Measurements from ENCODE around the gene NOX3. TPM values are rescaled to one million over a fixed set of nuclear protein-coding genes. Genes with fewer than 3 reads are reported as not detected.

The NOX3 gene
- total RNA-seq, 6 experiments from 2014 or later = not detected

- no peak for TF ChIP-seq CTCF (IDR thresholded peaks at IDR 0.05)
- Mint-ChIP-seq H3K36me3 (ENCODE audit: low read depth) (no peaks in the 10 kb centered on the region), H3K9me3 (no peaks in the 10 kb centered on the region), H3K4me1 (ENCODE audit: low read depth) (peaks cover 20% of the 10 kb centered on the region), H3K27ac (no peak overlapping the region), H3K27me3 (ENCODE audit: insufficient read depth) (no peaks in the 10 kb centered on the region; the same call in 1 of the 2 replicates), H3K4me3 (no peak overlapping the region)
- DNase-seq = peak; percentile 9
These were observed 11.3 kb downstream of the NOX3 start for GRCh38 chr6:155444120-155444917.

GRCh38 chr6:155443168-155443567, 12.5 kb downstream of the NOX3 start:
- Mint-ChIP-seq H3K27me3 (ENCODE audit: insufficient read depth) (peaks cover 4% of the 10 kb centered on the region), H3K4me1 (ENCODE audit: low read depth) (peaks cover 9% of the 10 kb centered on the region), H3K4me3 (no peak overlapping the region), H3K36me3 (ENCODE audit: low read depth) (no peaks in the 10 kb centered on the region), H3K9me3 (no peaks in the 10 kb centered on the region), H3K27ac (no peak overlapping the region)
- DNase-seq = no peak
- no peak for TF ChIP-seq CTCF (IDR thresholded peaks at IDR 0.05)

- Mint-ChIP-seq H3K4me1 (ENCODE audit: low read depth) (peaks cover 15% of the 10 kb centered on the region), H3K27ac (no peak overlapping the region), H3K9me3 (no peaks in the 10 kb centered on the region), H3K36me3 (ENCODE audit: low read depth) (no peaks in the 10 kb centered on the region), H3K4me3 (no peak overlapping the region), H3K27me3 (ENCODE audit: insufficient read depth) (peaks cover 4% of the 10 kb centered on the region)
- TF ChIP-seq CTCF (IDR thresholded peaks at IDR 0.05) = no peak
- no peak for DNase-seq
These were observed 13.1 kb downstream of the NOX3 start for GRCh38 chr6:155442562-155442961.

- DNase-seq = no peak
- Mint-ChIP-seq H3K27me3 (ENCODE audit: insufficient read depth) (peaks cover 4% of the 10 kb centered on the region), H3K36me3 (ENCODE audit: low read depth) (no peaks in the 10 kb centered on the region), H3K4me1 (ENCODE audit: low read depth) (peaks cover 25% of the 10 kb centered on the region), H3K27ac (no peak overlapping the region), H3K4me3 (no peak overlapping the region), H3K9me3 (no peaks in the 10 kb centered on the region)
- TF ChIP-seq CTCF (IDR thresholded peaks at IDR 0.05) = no peak
These were observed 14.6 kb downstream of the NOX3 start for GRCh38 chr6:155441112-155441465.

GRCh38 chr6:155440398-155441111, 15.1 kb downstream of the NOX3 start:
- no peak for TF ChIP-seq CTCF (IDR thresholded peaks at IDR 0.05)
- Mint-ChIP-seq H3K36me3 (ENCODE audit: low read depth) (no peaks in the 10 kb centered on the region), H3K9me3 (no peaks in the 10 kb centered on the region), H3K4me1 (ENCODE audit: low read depth) (peaks cover 25% of the 10 kb centered on the region), H3K27me3 (ENCODE audit: insufficient read depth) (peaks cover 4% of the 10 kb centered on the region), H3K27ac (no peak overlapping the region), H3K4me3 (no peak overlapping the region)
- no peak for DNase-seq

All from HFFc6 (cell line).